ENCODE measurements around the gene AK3. TPM values are rescaled to one million over a fixed set of nuclear protein-coding genes. Genes with fewer than 3 reads are reported as not detected.
A peak's percentile ranks its signal among the peaks of the same experiment; 100 is the strongest.

The AK3 gene
- 25.0 and 26.9 TPM in 2 replicates for total RNA-seq (2013; cell fraction: nucleolus; rRNA removed)
- total RNA-seq (2014; rRNA removed) (71.8 and 86.6 TPM in 2 replicates), total RNA-seq (2014; rRNA removed; fragmentation: Illumina TruSeq; extraction: Trizol) (34.7 and 38.2 TPM in 2 replicates), total RNA-seq (2021) (32.4 and 35.6 TPM in 2 replicates), polyA plus RNA-seq (2011; rRNA removed) (44.5 and 69.0 TPM in 2 replicates), polyA plus RNA-seq (2014; fragmentation: Illumina TruSeq; extraction: Trizol) (44.2 and 60.1 TPM in 2 replicates), polyA plus RNA-seq (2014; fragmentation: Nextera tagmentation; extraction: Ambion mirVana) (10 to 100 TPM; 14.2 to 26.2 TPM), polyA plus RNA-seq (2014; rRNA removed) (43.6 and 54.8 TPM in 2 replicates), polyA plus RNA-seq (2016; fragmentation: Nextera tagmentation; extraction: Ambion mirVana) (10 to 100 TPM; 50.6 to 52.5 TPM), polyA minus RNA-seq (2011; rRNA and poly(A)+ RNA removed) (16.2 TPM in 2 replicates), Bru-seq, nascent RNA (percentile 81 among the genes with signal in this experiment), BruChase-seq, experiment 1, labeled RNA remaining after a 6-hour chase (percentile 93 among the genes with signal in this experiment), BruChase-seq, experiment 2, labeled RNA remaining after a 2-hour chase (percentile 88 among the genes with signal in this experiment)
- polyA plus RNA-seq (2011; ENCODE audit: low read depth): 13.1 TPM
- 16.4 and 19.2 TPM in 2 replicates for polyA plus RNA-seq (2011; cell fraction: cytosol; rRNA removed)
- polyA plus RNA-seq (2011; cell fraction: nucleus; rRNA removed): 17.0 and 19.5 TPM in 2 replicates
- polyA plus RNA-seq (2012): 29.5 and 34.0 TPM in 2 replicates
- polyA minus RNA-seq (2011; cell fraction: cytosol; rRNA and poly(A)+ RNA removed): 19.2 and 27.1 TPM in 2 replicates
- 18.9 and 33.4 TPM in 2 replicates for polyA minus RNA-seq (2011; cell fraction: nucleus; rRNA and poly(A)+ RNA removed)
- long read RNA-seq, experiment 1, transcript AK3-202 (5 exons, 2,736 nt): major isoform, 36 of 41 reads
- long read RNA-seq, experiment 1, partial matches to known transcripts: 2 of 41 reads
- long read RNA-seq, experiment 1, other reads (novel, unspliced or antisense): 2 of 41 reads
- long read RNA-seq, experiment 2, transcript AK3-202 (5 exons, 2,736 nt): major isoform, 158 of 196 reads
- long read RNA-seq, experiment 2, partial matches to known transcripts: 7 of 196 reads
- long read RNA-seq, experiment 2, other reads (novel, unspliced or antisense): 27 of 196 reads

DNA sequence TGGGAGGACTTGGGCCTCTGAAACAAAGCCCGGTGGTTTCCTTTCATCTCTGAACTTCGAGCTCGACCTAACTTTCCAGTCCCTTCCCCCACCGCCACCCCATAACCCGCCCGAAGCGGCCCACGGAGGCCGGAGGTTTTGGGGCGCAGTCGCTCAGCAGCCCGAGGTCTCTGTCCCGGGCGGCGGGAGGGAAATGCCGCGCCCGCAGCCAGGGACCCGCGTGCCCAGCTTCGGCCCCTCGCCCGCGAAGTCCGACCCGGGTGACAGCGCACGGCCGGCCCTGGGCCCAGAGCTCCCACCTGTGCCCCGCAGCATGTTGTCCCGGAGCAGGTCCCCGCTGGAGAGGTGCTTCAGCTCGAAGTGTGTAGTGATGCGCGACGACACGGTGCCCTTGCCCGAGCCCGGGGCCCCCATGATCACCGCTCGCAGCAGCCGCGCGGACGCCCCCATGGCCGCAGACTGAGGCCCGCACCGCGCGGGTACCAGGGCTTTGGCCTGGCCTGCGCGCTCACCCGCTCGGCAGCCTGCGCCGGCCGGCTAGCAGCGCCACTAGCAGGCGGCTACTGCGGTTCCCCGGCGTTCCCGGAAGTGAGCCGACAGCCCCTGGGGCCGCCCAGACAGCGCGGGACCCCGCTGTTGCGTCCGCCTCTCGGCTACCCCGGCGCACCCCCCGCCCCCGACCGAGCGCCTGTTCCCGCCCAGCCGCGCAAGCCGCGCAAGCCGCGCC is at the start of gene AK3:
Gene AK3, minus strand, starts transcription at position 565 of the 727 bp plus-strand sequence. Its CDS starts 115 bp downstream, at position 450.
- ATAC-seq: peak; percentile 94
- in situ Hi-C loops (cut with MboI) (no loop called here), intact Hi-C loops (cut with micrococcal nuclease; ENCODE audit: unreplicated experiment) (loop anchor here (2.0 to 5.0 kb wide), 5 partner anchors 54 to 852 kb away; partner anchors contain the start of genes CDC37L1 and PLGRKT)
- SMC1A ChIA-PET (ENCODE audit: uncharacterized antibody, unreplicated experiment): interaction anchor here (0.6 to 1.9 kb wide), 9 partner anchors 11 to 246 kb away, joined by 3 to 7 read pairs (median 4); partner anchors contain the start of genes PLPP6 and RCL1
- no peaks in the 10 kb centered on the region for H4K20me1 ChIP-seq (ENCODE audit: control insufficient read depth, insufficient read depth)
- peak within 1 kb of the TSS; percentile 92 for H3K4me3 ChIP-seq
- peaks cover 8% of the 10 kb centered on the region for H3K4me1 ChIP-seq (ENCODE audit: control insufficient read depth, insufficient read depth, low read length)
- H3K36me3 ChIP-seq (ENCODE audit: control insufficient read depth in 2 of 2, insufficient read depth in 2 of 2, low read length in 1 of 2): no peaks in the 10 kb centered on the region
- POLR2A ChIA-PET: interaction anchor here (0.5 to 1.4 kb wide), 9 partner anchors 12 to 888 kb away, joined by 3 to 6 read pairs (median 4); partner anchors contain the start of genes RCL1 and SPATA6L
- peak within 1 kb of the TSS; percentile 89 for H2AFZ ChIP-seq (ENCODE audit: control insufficient read depth, low read depth, low read length)
- peak within 1 kb of the TSS; percentile 78 for H3K9ac ChIP-seq (ENCODE audit: control insufficient read depth, insufficient read depth, low read length)
- peaks cover 49% of the 10 kb centered on the region for H3K79me2 ChIP-seq (ENCODE audit: control insufficient read depth, insufficient read depth, low read length)
- CTCF ChIA-PET: interaction anchor here (0.5 to 2.1 kb wide), 15 partner anchors 9 to 356 kb away, joined by 3 to 14 read pairs (median 4); partner anchors contain the start of genes CDC37L1 and SPATA6L
- H3K4me2 ChIP-seq (ENCODE audit: control insufficient read depth, insufficient read depth): peak within 1 kb of the TSS; percentile 94
- no TSS peak for BruUV-seq (replicated peaks)
- no peak for FAIRE-seq
- no peaks in the 10 kb centered on the region for H3K27me3 ChIP-seq (replicated peaks in 1 of 2; ENCODE audit: control insufficient read depth in 2 of 2, insufficient read depth in 2 of 2, low read length in 1 of 2)
- 1% methylated on average over 70 of the region's 84 CpGs for WGBS (ENCODE audit: insufficient coverage, insufficient replicate concordance, low lambda C conversion rate, missing lambda C conversion rate)
- RAD21 ChIA-PET (ENCODE audit: unreplicated experiment): interaction anchor here (0.7 to 1.9 kb wide), 14 partner anchors 9 to 850 kb away, joined by 3 to 11 read pairs (median 4); partner anchors contain the start of genes CD274, CDC37L1 and SPATA6L
- peak within 1 kb of the TSS; percentile 80 for H3K27ac ChIP-seq (ENCODE audit: control insufficient read depth, insufficient read depth)
- DNase-seq (ENCODE audit: low read depth, low spot score): no peak
- H3K9me3 ChIP-seq (replicated peaks; ENCODE audit: control insufficient read depth, insufficient read depth, low read length): no peaks in the 10 kb centered on the region
- TF ChIP-seq FOS (IDR thresholded peaks at IDR 0.05; ENCODE audit: borderline replicate concordance, extremely low read depth, insufficient read length) (no peak), EZH2 (IDR thresholded peaks at IDR 0.05; ENCODE audit: borderline replicate concordance, control insufficient read depth, low read depth, low read length) (no peak), ZNF622 (IDR thresholded peaks at IDR 0.05) (no peak), YY1 (IDR thresholded peaks at IDR 0.05; ENCODE audit: low read depth, low read length) (peak; percentile 81), LARP7 (IDR thresholded peaks at IDR 0.05) (peak; percentile 92), ZNF217 (IDR thresholded peaks at IDR 0.05) (no peak; the same call in 1 of the 2 replicates), IRF5 (IDR thresholded peaks at IDR 0.05; ENCODE audit: borderline replicate concordance) (no peak), ZNF384 (IDR thresholded peaks at IDR 0.05; ENCODE audit: borderline replicate concordance, low read depth, low read length) (no peak)
- TF ChIP-seq, protein P1, sequence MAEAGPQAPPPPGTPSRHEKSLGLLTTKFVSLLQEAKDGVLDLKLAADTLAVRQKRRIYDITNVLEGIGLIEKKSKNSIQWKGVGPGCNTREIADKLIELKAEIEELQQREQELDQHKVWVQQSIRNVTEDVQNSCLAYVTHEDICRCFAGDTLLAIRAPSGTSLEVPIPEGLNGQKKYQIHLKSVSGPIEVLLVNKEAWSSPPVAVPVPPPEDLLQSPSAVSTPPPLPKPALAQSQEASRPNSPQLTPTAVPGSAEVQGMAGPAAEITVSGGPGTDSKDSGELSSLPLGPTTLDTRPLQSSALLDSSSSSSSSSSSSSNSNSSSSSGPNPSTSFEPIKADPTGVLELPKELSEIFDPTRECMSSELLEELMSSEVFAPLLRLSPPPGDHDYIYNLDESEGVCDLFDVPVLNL (IDR thresholded peaks at IDR 0.05; ENCODE audit: low read depth, low read length): no peak
- TF ChIP-seq, protein P2, sequence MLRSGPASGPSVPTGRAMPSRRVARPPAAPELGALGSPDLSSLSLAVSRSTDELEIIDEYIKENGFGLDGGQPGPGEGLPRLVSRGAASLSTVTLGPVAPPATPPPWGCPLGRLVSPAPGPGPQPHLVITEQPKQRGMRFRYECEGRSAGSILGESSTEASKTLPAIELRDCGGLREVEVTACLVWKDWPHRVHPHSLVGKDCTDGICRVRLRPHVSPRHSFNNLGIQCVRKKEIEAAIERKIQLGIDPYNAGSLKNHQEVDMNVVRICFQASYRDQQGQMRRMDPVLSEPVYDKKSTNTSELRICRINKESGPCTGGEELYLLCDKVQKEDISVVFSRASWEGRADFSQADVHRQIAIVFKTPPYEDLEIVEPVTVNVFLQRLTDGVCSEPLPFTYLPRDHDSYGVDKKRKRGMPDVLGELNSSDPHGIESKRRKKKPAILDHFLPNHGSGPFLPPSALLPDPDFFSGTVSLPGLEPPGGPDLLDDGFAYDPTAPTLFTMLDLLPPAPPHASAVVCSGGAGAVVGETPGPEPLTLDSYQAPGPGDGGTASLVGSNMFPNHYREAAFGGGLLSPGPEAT (IDR thresholded peaks at IDR 0.05; ENCODE audit: low read depth): no peak
- TF ChIP-seq, protein P3, sequence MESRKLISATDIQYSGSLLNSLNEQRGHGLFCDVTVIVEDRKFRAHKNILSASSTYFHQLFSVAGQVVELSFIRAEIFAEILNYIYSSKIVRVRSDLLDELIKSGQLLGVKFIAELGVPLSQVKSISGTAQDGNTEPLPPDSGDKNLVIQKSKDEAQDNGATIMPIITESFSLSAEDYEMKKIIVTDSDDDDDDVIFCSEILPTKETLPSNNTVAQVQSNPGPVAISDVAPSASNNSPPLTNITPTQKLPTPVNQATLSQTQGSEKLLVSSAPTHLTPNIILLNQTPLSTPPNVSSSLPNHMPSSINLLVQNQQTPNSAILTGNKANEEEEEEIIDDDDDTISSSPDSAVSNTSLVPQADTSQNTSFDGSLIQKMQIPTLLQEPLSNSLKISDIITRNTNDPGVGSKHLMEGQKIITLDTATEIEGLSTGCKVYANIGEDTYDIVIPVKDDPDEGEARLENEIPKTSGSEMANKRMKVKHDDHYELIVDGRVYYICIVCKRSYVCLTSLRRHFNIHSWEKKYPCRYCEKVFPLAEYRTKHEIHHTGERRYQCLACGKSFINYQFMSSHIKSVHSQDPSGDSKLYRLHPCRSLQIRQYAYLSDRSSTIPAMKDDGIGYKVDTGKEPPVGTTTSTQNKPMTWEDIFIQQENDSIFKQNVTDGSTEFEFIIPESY (IDR thresholded peaks at IDR 0.05): no peak
